NCI-H2107 (cell line): ENCODE results near the gene NDUFB7.
A peak's percentile ranks its signal among the peaks of the same experiment; 100 is the strongest.
"Not testable (repeated sequence)": the region's sequence is repeated elsewhere in the genome, so short reads cannot be mapped to it uniquely, and the experiment has no call there.

Source experiments
- DNase-seq: peaks from one replicate; lab custom pipeline; 2025; lab: John Stamatoyannopoulos, UW

NDUFB7 gene

DNA sequence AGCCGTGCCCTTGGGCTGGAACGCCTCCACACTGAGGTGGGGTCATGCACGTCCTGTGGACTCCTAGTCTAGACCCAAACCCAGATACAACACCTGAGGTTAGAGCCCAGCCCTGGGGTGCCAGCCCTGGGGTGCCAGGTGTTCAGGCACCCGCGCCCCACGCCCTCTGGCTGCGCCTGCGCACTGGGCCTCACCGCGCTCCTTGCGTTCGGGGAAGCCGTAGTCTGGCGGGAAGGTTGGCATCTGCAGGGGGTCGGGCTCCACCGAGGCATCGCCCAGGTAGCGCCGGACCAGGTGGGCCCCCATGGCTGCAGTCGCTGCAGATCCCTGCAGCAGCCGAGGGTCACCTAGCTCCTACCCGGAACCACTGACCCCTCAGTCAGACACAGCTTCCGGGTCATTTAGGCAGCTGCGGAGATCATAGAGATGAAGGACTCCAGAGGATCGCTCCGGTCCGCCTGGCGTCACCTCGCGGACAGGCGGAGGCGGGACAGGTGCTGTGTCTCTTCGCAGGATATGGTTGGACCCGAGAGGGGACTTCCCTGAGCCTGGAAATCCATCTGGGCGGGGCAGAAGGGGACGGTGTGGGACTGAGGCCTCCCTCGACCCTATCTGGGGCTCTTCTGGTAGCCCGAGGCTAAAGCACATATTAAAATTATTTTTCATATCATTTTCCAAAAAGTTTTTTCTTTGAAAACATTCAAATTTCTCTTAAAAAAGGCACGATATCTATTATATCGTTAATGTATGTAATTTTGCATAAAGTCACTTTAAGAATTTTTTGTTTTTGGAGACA is at the start of gene NDUFB7:
TSS of gene NDUFB7 (minus strand) at position 372 of the 796 bp plus-strand sequence. CDS start at position 306, 66 bp downstream.
- peak; percentile 84 for DNase-seq

GRCh38 chr19:14619404-14619803 is 47.5 kb upstream of the NDUFB7 start:
- DNase-seq: no peak

DNA sequence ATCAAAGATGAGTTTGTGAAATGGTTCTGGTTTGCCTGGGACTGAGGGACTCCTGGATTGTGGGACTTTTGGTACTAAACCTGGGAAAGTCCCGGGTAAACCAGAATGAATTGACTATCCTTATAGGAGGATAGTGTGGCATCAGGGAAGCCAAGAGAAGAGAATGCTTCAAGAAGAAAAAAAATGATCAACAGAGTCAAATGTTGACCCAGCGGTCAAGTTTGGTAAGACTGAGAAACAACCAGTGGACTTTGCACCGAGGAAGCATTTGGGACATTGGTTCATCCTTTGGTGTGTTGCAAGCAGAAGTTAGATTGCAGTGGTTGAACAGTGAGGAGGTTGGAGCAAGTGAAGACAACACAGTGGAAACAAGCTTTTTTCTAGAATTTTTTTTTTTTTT is 44.5 kb upstream of the NDUFB7 start:
- no peak for DNase-seq

- DNase-seq: no peak
These were observed 43.8 kb upstream of the NDUFB7 start for GRCh38 chr19:14615623-14616022.

DNA sequence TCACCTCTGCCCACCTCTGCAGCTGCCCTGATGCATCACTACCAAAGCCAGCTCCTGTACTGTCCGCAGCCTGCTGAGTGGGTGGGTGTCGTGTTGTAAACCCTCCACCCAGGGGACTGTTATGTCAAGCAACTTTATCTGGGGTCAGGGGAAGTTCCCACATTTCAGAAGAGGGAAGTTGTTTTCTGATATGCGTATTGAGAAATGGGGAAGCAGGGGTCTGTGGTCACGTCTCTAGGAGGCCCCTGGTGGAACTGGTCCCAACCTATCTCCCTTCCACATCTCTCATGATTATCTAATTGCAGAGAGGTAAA is 42.2 kb upstream of the NDUFB7 start:
- DNase-seq: no peak

DNA sequence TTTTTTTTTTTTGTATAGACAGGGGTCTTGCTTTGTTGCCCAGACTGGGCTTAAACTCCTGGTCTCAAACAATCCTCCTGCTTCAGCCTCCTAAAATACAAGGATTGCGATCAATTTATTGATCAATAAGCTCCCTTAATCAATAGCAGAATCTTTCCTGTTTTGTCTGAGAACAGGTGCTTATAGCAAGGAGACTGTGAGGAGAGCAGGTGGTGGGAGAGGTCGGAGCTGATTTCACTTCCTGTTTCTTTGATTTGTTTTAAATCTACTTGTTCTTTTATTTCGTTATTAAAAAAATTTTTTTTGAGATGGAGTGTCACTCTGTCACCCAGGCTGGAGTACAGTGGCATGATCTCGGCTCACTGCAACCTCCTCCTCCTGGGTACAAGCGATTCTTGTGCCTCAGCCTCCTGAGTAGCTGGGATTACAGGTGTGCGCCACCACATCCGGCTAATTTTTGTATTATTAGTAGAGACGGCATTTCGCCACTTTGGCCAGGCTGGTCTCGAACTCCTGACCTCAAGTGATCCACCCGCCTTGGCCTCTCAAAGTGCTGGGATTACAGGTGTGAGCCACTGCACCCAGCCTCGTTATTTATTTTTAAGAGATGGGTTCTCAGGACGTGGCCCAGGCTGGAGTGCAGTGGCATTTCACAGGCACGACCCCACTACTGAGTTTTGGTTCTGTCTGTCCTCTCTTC is 41.7 kb upstream of the NDUFB7 start:
- DNase-seq: not testable (repeated sequence)

- DNase-seq: no peak
These were observed 40.8 kb upstream of the NDUFB7 start for GRCh38 chr19:14612657-14613056.

DNA sequence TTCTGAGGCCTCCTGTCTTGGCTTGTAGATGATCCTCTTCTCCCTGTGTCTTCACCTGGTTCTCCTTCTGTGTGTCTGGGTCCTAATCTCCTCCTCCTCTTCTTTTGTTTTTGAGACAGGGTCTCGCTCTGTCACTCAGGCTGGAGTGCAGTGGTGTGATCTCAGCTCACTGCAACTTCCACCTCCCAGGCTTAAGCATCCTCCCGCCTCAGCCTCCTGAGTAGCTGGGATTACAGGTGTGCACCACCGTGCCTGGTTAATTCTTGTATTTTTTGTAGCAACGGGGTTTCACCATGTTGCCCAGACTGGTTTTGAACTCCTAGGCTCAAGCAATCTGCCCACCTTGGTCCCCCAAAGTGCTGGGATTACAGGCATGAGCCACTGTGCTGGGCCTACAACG is 40.4 kb upstream of the NDUFB7 start:
- not testable (repeated sequence) for DNase-seq

DNA sequence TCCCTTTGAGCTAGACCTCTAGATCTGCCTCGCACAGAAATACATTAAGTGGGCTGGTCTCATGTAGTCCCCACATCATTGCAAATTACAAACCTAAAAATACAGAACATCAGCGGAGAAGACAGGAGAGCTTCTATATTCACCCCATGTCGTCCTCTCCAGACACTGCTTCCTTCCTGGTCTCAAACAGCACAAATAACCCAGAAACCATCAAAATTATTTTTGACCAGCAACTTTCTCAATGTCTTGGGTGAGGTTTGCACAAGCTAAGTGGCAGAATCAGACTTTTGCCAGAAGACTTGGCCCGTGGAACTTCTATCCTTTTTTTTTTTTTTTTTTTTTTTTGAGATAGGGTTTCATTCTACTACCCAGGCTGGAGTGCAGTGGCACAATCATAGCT is 39.2 kb upstream of the NDUFB7 start:
- DNase-seq: no peak

DNA sequence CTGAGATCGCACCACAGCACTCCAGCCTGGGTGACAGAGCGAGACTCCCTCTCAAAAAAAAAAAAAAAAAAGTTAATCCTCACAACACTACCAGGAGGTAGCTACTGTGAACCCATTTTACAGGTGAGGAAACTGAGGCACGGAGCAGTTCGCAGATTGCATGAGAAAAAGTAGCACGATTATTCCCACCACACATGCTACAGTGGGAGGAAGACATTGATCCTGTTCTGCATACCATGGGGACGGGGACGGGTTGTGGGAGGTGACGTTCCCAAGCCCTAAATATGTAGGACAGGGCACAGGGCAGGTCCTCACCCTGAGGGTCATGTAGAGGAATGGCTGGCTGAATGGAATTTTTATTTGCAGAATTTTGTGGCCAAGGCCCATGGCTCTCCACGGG is 34.8 kb upstream of the NDUFB7 start:
- no peak for DNase-seq

DNA sequence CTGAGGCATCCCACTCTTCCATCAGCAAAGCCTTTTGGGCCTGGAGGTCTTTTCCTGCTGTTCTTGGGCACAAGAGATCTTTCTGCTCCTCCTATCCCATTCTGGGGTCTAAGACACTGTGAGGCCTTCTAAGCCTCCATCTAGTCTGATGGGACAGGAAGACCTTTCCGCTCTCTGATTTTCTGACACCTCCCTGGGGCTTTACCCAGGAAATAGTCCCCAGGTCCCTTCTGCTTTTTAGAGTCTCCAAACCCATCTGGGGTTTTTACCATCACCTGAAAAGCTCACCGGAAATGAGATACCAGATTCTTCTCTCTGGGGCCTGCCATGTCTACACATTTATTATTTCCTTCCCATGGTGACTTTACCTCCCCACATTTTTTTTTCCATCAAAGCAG is 32.1 kb upstream of the NDUFB7 start:
- DNase-seq: no peak

- no peak for DNase-seq
These were observed 27.8 kb upstream of the NDUFB7 start for GRCh38 chr19:14599548-14600147.

- no peak for DNase-seq
These were observed 23.7 kb upstream of the NDUFB7 start for GRCh38 chr19:14595558-14595957.

DNA sequence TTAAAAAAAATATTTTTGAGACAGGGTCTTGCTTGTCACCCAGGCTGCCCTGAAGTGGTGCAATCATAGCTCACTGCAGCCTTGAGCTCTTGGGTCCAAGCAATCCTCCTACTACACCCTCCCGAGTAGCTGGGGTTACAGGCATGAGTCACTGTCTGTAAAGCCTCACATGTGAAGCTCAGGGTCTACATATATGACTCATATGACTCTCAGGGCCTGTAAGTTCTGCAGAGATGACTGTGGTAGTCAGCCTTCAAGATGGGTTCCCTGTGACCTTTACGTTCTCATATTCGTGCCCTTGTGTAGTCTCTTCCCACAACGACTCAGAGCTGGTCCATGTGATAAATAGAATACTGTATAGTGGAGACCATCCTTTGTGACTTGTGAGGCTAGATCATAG is 17.6 kb upstream of the NDUFB7 start:
- not testable (repeated sequence) for DNase-seq

DNA sequence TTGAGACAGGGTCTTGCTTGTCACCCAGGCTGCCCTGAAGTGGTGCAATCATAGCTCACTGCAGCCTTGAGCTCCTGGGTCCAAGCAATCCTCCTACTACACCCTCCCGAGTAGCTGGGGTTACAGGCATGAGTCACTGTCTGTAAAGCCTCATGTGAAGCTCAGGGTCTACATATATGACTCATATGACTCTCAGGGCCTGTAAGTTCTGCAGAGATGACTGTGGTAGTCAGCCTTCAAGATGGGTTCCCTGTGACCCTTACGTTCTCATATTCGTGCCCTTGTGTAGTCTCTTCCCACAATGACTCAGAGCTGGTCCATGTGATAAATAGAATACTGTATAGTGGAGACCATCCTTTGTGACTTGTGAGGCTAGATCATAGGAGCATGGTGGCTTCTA is 13.3 kb upstream of the NDUFB7 start:
- not testable (repeated sequence) for DNase-seq

GRCh38 chr19:14584372-14584771 is 12.5 kb upstream of the NDUFB7 start:
- DNase-seq: not testable (repeated sequence)

GRCh38 chr19:14582894-14583340 is 11.1 kb upstream of the NDUFB7 start, which contains the start of gene CLEC17A:
CLEC17A (plus strand) TSS chr19:14583084; CDS start chr19:14583161, 77 bp downstream.
- DNase-seq: no peak

DNA sequence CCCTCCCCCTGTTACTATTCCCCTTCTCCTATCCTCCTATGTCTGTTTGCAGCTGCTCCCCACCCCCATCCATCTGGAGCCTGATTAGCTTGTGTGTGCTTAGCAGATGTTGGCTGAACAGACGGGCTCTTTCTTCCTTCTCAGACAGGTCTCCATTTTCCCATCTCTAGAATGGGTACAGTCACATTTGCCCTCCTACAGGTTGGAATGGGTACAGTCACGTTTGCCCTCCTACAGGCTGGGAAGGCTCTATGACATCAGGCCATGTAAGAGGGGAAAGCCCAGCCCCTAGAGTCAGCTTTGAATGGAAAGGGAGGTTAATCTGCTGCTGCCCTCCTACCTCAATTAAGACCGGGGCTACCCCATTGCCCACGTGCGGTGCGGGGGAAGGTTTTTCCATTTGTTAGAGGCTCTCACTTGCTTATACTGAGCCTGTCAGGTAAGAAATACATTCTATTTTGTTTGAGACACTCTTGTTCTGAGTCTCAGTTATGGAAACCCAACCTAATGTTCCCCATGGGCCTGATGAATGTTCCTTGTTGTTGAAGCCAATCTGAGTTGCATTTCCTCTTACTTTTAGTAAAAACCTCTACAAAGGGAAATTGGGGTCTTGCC is 8.9 kb upstream of the NDUFB7 start:
- DNase-seq: no peak

DNA sequence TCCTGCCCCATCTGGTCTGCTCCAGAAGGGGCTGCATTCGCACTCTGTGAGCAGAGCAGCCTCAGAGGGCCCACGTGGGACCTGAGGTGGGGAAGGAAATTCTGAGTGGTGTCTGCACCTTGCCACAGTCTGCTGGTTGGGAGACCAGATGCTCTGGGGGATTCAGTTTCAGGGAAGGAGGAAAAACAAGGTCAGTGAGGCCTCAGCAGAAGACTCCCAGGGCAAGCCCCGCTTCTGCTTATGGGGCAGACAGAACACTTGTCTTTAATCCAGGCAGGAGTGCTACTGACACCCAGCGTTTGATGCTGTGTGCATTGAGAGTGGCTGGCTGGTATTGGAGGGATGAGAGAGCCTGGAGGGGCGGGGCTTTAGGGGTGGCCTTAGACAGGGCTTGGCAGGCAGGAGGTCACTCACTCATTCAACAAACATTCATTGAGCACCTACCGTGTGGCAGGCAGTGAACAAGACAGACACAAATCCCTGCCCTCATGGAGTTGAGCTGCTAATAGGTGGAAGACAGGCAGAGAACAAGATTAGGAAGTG is 6.1 kb upstream of the NDUFB7 start:
- DNase-seq: no peak

- no peak for DNase-seq
These were observed 5.4 kb upstream of the NDUFB7 start for GRCh38 chr19:14577264-14577663.

- DNase-seq: no peak
These were observed 4.5 kb upstream of the NDUFB7 start for GRCh38 chr19:14576363-14576762.

- no peak for DNase-seq
These were observed 3.6 kb upstream of the NDUFB7 start for GRCh38 chr19:14575428-14575980.
